HG03139 (cell line): ENCODE measurements around the gene P2RX5.

ENCODE experiments used
- ATAC-seq: cut with Tn5 transposase; IDR thresholded peaks from one replicate; pipeline ENCODE4 v1.9.1; 2021; ENCODE audit not compliant: unreplicated experiment

Gene P2RX5

DNA sequence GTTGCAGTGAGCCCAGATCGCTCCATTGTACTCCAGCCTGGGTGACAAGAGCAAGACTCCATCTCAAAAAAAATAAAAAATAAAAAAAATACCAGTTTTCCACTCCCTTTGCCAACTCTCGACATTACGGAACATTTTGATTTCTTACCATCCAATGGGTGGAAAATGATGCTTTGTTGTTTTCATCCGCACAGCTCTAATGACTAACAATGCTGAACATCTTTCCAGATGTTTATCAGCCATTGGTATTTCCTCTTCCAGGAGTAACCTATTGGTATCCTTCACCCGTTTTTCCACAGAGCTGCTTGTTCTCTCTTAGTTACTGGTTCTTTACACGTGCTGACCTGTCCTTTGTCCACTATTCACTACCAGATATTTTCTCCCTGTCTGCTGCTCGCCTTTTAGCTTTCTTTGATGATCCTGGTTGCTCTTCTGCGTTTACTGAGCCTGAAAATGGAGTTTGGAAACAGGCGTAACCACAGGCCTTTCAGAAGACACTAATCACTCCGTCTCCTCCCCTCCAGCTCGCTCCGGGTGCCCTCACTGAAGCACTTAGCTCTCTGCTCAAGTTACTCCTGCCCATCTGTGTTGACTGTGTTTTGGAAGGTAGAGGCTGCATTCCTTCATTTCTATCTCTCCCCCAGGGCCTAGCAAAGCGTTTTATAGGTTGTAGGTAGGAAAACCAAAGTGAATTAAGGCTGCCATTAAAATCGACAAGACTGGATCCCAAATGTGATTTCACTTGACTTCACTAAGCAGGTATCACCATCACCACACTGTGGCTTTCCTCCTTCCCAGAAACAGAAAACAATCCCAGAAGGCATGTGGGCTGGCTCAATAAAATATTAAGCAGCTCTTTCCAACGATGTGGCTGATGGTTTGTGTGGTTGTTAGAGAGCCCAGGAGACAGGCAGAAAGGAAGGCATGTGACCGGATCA is 68.9 kb downstream of the P2RX5 start:
- no peak for ATAC-seq
